Cortex of kidney (tissue), 1 donor: ENCODE data around the gene VOPP1.

Experiments
- DNase-seq: peaks from one replicate; lab custom pipeline; 2025; lab: John Stamatoyannopoulos, UW

VOPP1 gene

GRCh38 chr7:55554038-55554437 lies 18.3 kb downstream of the VOPP1 start:
- no peak for DNase-seq

DNA sequence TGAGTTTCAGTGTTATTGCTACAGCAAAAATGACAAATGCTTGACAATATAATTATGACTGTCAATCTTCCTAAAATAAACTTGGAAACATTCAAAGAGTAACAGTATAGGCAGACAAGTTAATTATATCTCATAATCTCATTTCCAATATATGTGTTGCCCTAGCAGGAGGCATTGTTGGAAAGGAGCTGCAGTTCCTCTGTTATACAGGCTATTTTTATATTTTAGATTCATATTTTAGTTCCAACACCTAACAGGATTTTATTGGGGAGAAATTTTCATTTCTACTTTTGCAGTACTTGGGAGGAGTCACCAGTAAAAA lies 19.3 kb downstream of the VOPP1 start:
- DNase-seq, result no peak

DNA sequence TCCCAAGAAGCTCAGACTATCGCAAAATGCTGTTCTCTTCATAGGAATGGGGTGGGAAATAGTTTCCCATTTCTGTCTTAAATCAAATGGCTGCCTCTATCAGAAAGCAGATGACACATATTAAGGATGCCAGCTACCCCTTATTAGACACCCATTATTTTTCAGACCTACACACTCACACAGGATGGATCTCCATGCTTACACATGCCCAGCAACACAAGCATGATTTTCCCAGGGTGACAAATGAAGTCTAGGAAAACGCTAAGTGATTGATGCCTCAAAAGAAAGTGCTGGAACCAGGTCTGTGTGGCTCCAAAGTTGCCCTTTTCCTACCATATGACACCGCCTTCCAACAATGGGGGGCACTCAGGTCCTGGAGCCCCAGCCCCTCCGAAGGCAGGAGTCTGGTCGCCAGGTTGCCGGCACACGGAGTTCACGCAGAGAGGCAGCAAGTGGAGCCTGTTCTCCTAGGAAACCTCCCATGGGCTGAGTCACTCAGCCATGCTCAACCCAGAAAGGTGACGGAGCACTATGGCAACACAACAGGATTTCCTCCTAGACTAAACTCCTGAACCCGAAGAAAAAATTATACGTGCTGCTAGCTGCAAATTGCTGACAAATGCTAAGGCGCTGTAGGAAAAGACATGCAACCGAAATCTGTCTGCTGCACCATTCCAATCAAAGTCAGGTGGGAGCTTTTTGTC lies 19.8 kb downstream of the VOPP1 start:
- no peak for DNase-seq

DNA sequence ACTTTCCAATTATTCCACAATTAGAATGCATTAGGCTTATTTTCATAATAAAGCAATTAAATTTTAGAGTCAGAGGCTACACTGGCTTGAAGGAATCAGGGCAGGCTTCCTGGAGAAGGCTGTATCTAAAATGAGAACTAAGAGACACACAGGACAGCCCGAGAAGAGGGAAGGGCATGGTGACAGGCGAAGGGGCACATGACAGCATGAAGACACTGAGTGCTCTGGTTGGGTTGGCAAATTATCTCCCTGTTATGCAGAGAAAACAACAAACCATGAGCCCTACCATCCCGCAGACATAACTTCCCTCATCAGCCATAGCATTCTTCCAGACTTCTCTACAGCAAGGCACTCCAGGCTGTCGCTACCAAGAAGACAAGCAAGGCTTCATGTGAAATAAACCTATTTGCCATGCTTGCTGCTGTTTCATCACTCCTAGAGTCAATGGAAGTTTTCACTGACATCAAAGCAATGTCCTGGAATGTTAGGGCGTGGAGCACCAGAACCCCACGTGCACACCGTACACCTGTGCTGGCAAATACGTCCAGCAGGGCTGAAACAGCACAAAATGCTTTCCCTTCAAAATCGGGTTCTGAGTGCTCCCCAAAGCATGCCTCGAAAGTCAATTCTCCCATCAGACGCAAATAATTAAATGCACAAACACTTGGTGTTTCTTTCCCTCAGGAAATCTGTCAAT lies 21.3 kb downstream of the VOPP1 start:
- DNase-seq, result no peak

DNA sequence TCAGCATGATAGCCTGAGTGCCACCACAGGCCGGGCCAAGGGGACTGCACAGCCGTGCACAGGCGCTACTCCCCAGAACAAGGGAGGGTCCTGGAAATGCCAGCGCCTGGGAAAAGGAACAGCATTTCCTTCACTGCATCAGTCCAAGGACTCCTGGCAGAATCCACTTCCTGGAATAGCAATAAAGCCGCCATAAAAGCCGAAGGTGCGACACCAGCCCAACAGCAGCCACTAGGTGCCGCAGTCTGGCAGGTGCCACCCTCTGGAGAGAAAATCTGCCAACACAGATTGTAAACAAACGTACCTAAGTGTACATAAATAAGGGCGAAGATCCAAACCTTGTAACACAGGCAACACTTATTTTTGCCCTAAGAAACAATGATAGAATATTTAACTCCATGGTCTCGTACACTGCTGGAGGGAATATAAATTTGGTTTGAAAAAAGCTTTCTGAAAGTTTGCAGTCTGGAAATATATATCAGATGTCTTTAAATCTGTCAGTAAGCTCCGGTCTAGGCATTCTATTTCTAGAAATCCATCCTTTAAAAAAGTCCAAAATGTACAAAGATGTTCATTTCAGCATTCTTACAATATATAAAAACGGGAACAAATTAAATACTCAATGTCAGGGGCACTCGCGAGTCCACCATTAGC lies 22.2 kb downstream of the VOPP1 start:
- no peak for DNase-seq

DNA sequence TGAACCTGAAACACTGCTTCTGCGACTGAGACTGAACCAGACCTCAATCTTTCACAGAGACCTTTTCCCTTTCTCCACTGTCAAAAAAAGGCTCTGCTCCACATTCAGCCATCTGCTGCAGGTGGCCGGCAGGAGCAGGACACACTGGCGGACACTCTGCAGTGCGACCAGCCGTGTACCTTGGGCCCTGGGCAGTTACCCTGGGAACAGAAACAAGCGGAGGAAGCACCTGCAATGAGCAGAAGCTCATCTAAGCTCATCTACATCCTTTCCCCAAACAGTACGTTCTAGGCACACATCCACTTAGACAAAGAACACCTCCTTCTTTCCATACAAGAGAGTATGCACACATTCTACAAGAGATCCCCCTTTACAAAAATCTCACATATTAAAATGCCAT lies 22.8 kb downstream of the VOPP1 start:
- no peak for DNase-seq

DNA sequence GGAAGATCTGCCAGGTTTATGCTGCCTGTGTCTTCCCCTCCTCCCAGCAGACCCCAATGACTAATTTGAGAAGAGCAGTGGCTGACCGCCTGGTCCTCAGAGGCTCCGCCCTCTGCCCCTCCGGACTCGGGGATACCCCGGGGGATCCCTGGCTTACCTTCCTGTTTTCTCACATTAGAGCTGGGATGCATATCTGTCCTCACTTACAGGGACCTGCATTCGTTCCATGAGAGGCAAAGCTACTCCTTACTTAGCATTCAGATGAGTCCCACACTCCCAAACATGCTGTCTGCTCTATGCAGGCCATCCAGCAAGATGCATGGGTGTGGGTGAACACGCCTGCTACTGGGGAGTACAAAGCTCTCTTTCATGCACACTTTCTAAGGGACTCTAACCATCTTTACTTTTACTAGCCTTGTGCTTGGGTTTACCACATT lies 24.0 kb downstream of the VOPP1 start:
- no peak for DNase-seq

- DNase-seq, result no peak
These were observed 25.5 kb downstream of the VOPP1 start for GRCh38 chr7:55546814-55547213.

GRCh38 chr7:55545496-55545895 lies 26.8 kb downstream of the VOPP1 start:
- DNase-seq, result no peak

DNA sequence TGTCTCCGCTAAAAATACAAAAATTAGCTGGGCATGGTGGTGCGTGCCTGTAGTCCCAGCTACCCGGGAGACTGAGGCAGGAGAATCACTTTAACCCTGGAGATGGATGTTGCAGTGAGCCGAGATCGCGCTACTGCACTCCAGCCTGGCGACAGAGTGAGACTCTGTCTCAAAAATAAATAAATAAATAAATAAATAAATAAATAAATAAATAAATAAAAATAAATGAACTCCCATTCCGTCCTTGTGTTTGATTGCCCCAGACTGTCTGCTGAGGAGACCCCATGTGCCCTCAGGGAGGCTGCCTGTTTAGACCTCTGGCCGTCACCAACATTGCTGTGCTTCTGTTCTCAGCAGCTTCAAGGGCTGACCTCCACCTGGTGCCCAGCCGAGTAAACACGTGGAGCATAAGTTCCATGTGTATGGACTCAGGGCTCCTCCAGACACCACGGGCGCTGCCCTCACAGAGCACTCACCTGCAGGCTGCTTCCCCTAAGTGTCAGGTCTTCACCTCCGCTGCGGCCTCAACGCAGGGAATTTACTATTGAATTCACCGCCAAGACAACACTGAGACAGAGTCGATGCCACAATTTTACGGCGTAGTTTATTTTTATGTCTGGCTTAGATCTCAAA lies 32.0 kb downstream of the VOPP1 start:
- DNase-seq, result no peak

GRCh38 chr7:55539380-55539779 lies 32.9 kb downstream of the VOPP1 start:
- DNase-seq, result no peak

GRCh38 chr7:55538538-55538937 lies 33.8 kb downstream of the VOPP1 start:
- DNase-seq, result no peak

DNA sequence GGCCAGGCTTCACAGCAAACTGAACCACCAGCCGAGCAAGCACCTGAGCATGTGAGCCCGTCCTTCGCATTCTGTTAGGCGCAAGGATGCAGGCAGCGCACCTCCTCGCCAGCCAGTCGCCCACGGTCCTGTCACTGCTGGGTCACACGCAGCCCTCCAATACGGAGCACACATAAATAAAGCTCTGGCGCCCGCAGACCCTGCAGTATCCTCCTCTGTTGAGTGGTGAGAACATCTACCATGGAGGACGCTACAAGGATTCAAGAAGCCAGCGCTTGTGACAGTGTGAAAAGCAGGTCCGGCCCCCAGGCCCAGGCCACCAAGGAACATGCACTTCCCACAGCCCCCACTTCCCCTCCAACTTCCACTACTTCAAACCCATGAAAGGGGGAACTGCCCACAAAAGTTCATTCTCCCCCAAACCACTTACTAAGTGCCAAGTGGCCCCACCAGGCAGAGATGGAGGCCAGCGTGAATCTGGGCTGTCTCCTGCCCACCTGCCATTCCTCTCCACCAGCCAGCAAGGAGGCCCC lies 34.8 kb downstream of the VOPP1 start:
- DNase-seq, result no peak

DNA sequence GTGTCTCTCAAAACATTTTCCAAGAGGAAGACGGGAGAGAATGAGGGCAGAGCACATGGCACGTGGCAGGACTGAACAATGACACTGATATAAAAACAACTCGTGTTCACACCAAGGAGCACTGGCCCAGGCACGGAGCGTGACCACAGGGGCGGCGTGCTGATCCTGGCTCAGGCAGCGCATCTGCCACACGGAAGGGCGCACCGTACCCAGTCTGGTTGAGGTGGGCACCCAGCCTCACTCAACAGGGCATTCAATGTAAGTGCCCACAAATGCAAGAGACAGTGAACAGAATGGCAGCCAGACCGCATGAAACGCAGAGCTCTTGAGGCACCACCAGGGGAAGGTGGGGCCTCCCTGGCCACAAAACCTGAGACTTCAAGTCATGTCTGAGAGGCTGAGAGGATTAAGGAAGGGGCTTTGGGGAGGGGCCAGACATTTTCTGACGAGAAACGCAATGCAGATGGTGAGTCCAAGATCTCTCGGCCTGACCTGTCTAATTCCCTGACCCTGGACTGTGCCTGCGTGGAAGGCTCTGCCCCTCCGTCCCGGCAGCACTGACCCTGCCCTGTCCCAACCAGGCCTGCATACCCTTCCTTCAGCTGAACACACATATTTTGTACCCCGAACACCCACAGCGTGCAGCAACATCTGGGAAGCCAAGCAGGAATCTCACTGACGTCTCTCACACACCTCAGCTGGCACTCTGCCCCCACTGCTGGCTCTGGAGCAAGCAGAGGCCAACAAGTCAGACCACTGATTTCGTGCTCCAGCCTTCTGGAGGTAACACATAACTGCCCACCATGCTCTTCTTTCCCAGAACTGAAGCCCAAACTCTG lies 35.5 kb downstream of the VOPP1 start:
- no peak for DNase-seq

DNA sequence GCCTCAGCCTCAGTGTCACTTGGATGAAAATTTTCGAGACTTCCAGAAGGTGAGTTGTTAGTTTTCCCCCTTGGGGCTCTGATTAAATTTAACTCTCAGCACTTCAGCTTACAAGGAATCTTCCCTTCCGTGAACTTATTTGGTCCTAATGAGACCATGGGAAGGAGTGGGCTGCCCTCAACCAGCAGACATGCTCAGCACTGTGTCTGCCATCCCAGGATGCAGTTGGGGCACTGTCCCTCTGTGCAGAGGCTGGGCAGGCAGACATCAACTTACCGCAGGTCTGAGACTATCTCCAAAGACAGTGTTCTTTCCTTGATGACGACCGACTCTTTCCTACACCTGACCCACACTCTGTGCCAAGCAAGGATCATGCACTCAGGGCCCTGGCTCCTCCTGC lies 36.7 kb downstream of the VOPP1 start:
- DNase-seq, result no peak

DNA sequence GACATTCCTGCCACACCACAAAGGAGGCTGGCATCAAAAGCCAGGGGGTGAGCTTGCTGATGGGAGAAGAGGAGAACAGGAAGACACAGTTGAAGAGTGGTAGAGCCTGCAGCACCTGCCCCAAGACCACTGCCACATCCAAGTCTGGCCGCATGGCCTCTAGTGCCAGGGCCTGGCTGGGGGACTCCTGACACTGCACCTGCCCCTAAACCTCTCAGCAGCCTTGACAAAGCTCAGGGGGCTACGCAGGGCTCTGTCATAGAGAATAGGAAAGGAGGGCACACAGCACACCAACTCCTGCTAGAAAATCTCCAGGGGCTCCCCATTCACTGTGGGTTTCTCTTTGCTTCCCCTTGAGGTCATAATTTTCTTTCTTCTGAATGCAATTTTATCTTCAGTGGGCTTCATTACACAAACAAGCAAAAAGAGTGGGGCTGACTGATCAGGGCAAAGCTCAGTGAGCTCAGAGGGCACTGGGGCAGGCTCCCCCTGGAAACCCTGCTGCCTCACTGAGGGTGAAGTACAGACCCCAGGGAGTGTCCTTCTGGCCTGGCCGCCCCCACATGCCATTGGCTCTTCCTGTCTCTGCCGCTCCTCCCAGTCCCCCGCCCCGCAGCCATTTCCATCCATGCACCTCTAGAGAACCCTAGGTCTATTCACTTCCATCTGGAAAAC lies 37.2 kb downstream of the VOPP1 start:
- no peak for DNase-seq

- DNase-seq, result no peak
These were observed 37.9 kb downstream of the VOPP1 start for GRCh38 chr7:55534262-55534915.

- no peak for DNase-seq
These were observed 38.6 kb downstream of the VOPP1 start for GRCh38 chr7:55533729-55534080.

- DNase-seq, result no peak
These were observed 39.1 kb downstream of the VOPP1 start for GRCh38 chr7:55533050-55533728.
